Suprapubic skin (tissue), 3 donors: ENCODE results near the gene PGBD5.

Experiments used
- CTCF ChIP-seq, 2 donors: fragments of 200-600 bp in 1 of 2; fragments of 450-650 bp in 1 of 2; sonication (generic) in 1 of 2; IDR thresholded peaks; one replicate each; pipeline ENCODE4 v1.5.1; 2016 to 2019; ENCODE audit warnings: antibody characterized with exemption in 2 of 2, mild to moderate bottlenecking in 1 of 2, moderate library complexity in 1 of 2
- POLR2AphosphoS5 ChIP-seq, 3 donors: sonication (generic); formaldehyde crosslinking; IDR thresholded peaks; one replicate each; pipeline ENCODE4 v1.6.1; 2017; ENCODE audit warnings: antibody characterized with exemption in 3 of 3

GRCh38 chr1:230427981-230428380, 1.8 kb upstream of the PGBD5 start:
- no peak for TF ChIP-seq CTCF (IDR thresholded peaks at IDR 0.05)
- TF ChIP-seq POLR2AphosphoS5 (IDR thresholded peaks at IDR 0.05), result no peak
